ENCODE results near the gene MMP2. TPM values are rescaled to one million over a fixed set of nuclear protein-coding genes. Genes with fewer than 3 reads are reported as not detected.

MMP2 gene
- total RNA-seq, 1 donor from 2014 or later: 5.6 TPM

DNA sequence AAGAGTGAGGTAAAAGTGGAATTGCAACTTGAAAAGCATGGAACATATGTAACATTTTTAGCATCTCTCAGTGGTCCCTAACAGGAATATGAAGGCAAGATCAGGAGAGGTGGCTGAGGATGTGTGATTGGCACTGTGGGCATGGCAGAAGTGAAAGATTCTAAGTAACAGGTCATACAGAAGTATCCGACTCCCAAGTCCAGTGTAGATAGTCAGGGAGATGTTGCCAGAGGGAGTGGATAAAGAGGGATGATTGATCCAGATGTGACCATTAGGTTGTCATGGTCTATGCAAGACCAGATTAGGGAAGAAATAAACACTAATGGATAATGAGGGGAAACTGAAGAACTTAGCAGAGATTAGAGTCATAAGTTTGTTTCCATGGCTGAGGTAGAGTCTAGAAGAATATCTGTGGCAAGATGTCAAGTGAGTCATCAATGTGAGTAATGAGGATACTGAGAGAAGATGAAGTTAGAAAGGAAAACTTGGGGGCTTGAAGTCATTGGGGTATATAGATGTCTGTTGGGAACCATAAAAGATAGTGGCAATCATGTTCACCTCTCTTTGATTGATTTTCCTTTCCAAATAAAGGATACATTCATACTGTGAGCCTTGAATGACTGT, 63.6 kb downstream of the MMP2 start:
- no peak for DNase-seq (ENCODE audit: low read depth)
- TF ChIP-seq, protein P1, sequence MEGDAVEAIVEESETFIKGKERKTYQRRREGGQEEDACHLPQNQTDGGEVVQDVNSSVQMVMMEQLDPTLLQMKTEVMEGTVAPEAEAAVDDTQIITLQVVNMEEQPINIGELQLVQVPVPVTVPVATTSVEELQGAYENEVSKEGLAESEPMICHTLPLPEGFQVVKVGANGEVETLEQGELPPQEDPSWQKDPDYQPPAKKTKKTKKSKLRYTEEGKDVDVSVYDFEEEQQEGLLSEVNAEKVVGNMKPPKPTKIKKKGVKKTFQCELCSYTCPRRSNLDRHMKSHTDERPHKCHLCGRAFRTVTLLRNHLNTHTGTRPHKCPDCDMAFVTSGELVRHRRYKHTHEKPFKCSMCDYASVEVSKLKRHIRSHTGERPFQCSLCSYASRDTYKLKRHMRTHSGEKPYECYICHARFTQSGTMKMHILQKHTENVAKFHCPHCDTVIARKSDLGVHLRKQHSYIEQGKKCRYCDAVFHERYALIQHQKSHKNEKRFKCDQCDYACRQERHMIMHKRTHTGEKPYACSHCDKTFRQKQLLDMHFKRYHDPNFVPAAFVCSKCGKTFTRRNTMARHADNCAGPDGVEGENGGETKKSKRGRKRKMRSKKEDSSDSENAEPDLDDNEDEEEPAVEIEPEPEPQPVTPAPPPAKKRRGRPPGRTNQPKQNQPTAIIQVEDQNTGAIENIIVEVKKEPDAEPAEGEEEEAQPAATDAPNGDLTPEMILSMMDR (conservative IDR thresholded peaks at IDR 0.05; ENCODE audit: low read depth, low read length): no peak

DNA sequence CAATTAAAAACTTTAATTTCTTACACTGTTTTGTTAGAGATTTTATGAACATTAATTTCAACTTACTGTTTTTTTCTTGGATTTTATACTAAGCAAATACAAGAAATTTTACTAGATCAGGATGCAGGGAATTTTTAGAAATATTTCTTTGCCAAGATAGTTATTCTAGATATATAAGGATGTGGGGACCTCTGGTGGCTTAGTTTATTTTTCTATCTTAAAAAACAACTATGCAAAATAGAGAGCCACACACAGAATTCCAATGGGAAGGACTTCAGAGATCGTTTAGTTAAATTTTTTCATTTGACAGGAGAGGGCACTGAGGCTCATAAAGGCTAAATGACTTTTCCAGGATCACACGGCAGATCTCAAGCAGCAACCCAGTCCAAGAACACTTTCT, 64.5 kb downstream of the MMP2 start:
- no peak for DNase-seq (ENCODE audit: low read depth)
- H3K4me3 ChIP-seq (ENCODE audit: low read depth, low read length): no peak overlapping the region
- TF ChIP-seq, protein P1 (conservative IDR thresholded peaks at IDR 0.05; ENCODE audit: low read depth, low read length): peak; percentile 47

More for the DNA sequence above, 63.6 kb downstream of the MMP2 start:
- no peak overlapping the region for H3K4me3 ChIP-seq (ENCODE audit: low read depth, low read length)

DNA sequence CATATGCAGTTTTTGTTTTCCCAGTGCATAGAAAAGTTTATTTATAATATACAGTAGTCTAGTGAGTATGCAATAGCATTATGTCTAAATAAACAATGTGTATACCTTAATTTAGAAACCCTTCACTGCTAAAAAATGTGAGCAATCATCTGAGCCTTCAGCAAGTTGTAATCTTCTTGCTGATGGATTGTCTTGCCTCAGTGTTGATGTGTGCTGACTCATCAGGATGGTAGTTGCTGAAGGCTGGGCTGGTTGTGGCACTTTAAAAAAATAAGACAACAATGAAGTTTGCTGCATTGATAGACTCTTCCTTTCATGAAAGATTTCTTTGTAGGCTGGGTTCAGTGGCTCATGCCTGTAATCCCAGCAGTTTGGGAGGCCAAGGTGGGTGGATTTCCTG, 73.6 kb downstream of the MMP2 start:
- TF ChIP-seq, protein P1 (conservative IDR thresholded peaks at IDR 0.05; ENCODE audit: low read depth, low read length): no peak
- no peak overlapping the region for H3K4me3 ChIP-seq (ENCODE audit: low read depth, low read length)
- no peak for DNase-seq (ENCODE audit: low read depth)

DNA sequence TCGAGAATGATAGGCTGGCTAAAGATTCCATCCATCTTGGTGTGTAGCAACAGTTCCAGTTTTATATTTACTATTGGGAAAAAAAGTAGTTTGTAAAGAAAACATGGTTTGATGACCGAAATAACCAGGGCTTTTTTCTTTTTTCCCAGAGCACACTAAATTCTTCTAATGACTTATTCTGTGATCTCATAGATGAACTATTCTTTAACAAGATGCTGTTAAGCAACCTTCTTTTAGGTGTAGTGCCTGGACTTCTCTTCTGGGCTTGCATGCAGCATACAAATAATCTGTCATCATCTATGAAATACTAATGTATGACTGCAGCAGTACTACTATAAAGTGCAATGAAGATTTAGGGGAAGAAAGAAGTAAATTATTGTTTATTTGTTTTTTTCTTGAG, 76.4 kb downstream of the MMP2 start:
- H3K4me3 ChIP-seq (ENCODE audit: low read depth, low read length): no peak overlapping the region
- TF ChIP-seq, protein P1 (conservative IDR thresholded peaks at IDR 0.05; ENCODE audit: low read depth, low read length): no peak
- DNase-seq (ENCODE audit: low read depth): no peak

Other genes with a start within 250 kb of the MMP2 start
- gene IRX6, start 155.0 kb upstream of the MMP2 start, total RNA-seq: 0.72 and 2.2 TPM in 2 replicates
- 3.7 and 7.5 TPM in 2 replicates for gene LPCAT2, start 29.9 kb downstream of the MMP2 start, total RNA-seq
- gene CAPNS2, start 87.5 kb downstream of the MMP2 start, total RNA-seq: not detected in 2 replicates
- not detected in 2 replicates for gene SLC6A2, start 176.8 kb downstream of the MMP2 start, total RNA-seq

Measured in epithelial cell of proximal tubule (primary cell).